DOHH2 (cell line): ENCODE results near the gene UBXN4.

ENCODE experiments used
- CTCF ChIP-seq: fragments of 200-600 bp; sonication (generic); IDR thresholded peaks from one replicate; pipeline ENCODE4 v1.5.1; 2014; ENCODE audit warnings: antibody characterized with exemption, mild to moderate bottlenecking, low read depth, low read length; ENCODE audit not compliant: poor library complexity, severe bottlenecking
- EZH2phosphoT487 ChIP-seq: fragments of 200-600 bp; sonication (generic); IDR thresholded peaks from 2 replicates; pipeline ENCODE4 v1.6.1; 2017; ENCODE audit warnings: borderline replicate concordance, mild to moderate bottlenecking, antibody characterized with exemption, low read length, moderate library complexity, mixed read lengths

DNA sequence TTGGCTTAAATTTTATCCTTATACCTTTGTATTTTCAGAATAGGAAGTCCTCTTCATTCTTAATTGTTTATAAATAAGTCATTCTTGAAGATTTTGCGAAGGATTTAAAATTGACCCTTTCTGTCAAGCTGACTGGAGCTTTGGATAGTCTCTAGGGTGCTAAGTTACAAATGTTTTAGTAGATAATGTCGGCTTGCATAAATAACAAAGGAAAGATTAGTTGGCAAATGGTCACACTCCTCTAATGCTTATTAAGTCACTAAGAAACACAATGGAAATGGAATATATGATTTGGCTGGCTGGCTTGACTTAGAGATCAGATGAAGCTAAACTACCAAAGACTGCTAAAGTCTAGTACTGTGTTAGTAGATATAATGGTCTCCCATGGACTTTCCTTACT, 40.6 kb downstream of the UBXN4 start:
- TF ChIP-seq CTCF: no peak
- TF ChIP-seq EZH2phosphoT487: no peak
